Breast epithelium (tissue), 4 donors: Measurements from ENCODE around the gene SMURF1. TPM values are rescaled to one million over a fixed set of nuclear protein-coding genes. Genes with fewer than 3 reads are reported as not detected.
A peak's percentile ranks its signal among the peaks of the same experiment; 100 is the strongest.

Source experiments
- DNase-seq, 2 donors: peaks; one replicate each; pipeline ENCODE4 v3.0.0-alpha.2; 2019; ENCODE audit warnings: low spot score in 2 of 2
- H3K27ac ChIP-seq, 2 donors: fragments of 200-600 bp; sonication (generic) in 1 of 2; one replicate each; pipeline ENCODE4 v1.5.1; 2016 to 2019; ENCODE audit warnings: mild to moderate bottlenecking in 1 of 2
- H3K27me3 ChIP-seq, 2 donors: fragments of 200-600 bp; sonication (generic) in 1 of 2; one replicate each; pipeline versions ENCODE4 v1.5.1 to v1.6.0; 2017 to 2019; ENCODE audit warnings: control low read depth in 1 of 2, mild to moderate bottlenecking in 1 of 2
- H3K36me3 ChIP-seq: fragments of 200-600 bp; one replicate; pipeline ENCODE4 v1.5.1; 2019
- H3K4me1 ChIP-seq, 2 donors: fragments of 200-600 bp; sonication (generic); one replicate each; pipeline ENCODE4 v1.5.1; 2016 to 2019; ENCODE audit warnings: control low read depth in 1 of 2
- H3K4me3 ChIP-seq, 3 donors: fragments of 200-600 bp; sonication (generic); 1 replicate in 2 of 3; 2 replicates in 1 of 3; pipeline ENCODE4 v1.5.1; 2016 to 2019; ENCODE audit warnings: mild to moderate bottlenecking in 3 of 3, moderate library complexity in 2 of 3
- H3K9me3 ChIP-seq, 2 donors: fragments of 200-600 bp; sonication (generic) in 1 of 2; one replicate each; pipeline ENCODE4 v1.5.1; 2016 to 2019; ENCODE audit warnings: control low read depth in 1 of 2
- CTCF ChIP-seq, 3 donors: fragments of 450-650 bp; IDR thresholded peaks; one replicate each; pipeline ENCODE4 v1.5.1; 2016 to 2017; ENCODE audit warnings: antibody characterized with exemption in 3 of 3, mild to moderate bottlenecking in 3 of 3, moderate library complexity in 3 of 3
- POLR2A ChIP-seq: fragments of 450-650 bp; IDR thresholded peaks from one replicate; pipeline ENCODE4 v1.6.1; 2016; ENCODE audit warnings: antibody characterized with exemption, mild to moderate bottlenecking, moderate library complexity
- POLR2AphosphoS5 ChIP-seq, 3 donors: sonication (generic); formaldehyde crosslinking; IDR thresholded peaks; one replicate each; pipeline ENCODE4 v1.6.1; 2017; ENCODE audit warnings: antibody characterized with exemption in 3 of 3
- intact Hi-C: fragments of 100-400 bp; cut with DNase I; formaldehyde crosslinking; loops from one replicate; pipeline ENCODE4 v1.15.1; 2023; ENCODE audit warnings: low total_unique reads
- total RNA-seq, 3 donors: library from RNA; depleted of rRNA; stranded (reverse); fragments of >200 nt; gene quantifications; one replicate each; pipeline ENCODE4 v1.1.0, GENCODE V29; 2016

The SMURF1 gene
- total RNA-seq, 3 donors from 2014 or later, result 20.2 to 28.7 (median 25.9) TPM

DNA sequence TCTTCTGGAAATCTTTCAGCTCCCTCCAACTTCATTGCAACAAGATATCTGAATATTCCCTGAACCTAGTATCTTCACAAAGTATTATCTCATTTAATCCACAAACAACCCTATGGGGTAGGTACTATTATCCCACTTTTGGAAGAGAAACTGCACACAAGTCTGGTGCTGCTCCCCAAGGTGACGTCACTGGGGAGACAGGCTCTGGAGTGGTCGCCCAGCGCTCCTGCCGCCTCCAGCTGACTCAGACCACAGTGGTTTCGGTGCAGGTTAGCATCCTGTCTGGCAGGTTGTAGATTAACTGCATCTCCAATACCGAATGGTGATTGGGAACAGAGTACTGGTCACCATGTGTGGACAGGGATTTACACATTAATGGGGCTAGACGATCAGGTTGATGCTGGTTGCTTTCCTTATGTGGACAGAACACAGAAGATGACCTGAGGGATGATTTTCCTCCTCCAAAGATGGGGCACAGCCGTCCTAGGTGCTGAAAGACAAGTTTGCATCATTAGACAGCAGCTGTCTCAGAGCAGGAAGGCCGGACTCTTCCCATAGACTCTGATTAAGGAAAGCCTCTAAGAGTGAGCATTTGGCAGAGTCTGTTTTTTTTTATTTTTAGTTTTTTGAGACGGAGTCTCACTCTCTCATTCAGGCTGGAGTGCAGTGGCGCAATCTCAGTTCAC is 137.0 kb downstream of the SMURF1 start:
- no peaks in the 10 kb centered on the region for H3K9me3 ChIP-seq
- H3K4me1 ChIP-seq, result no peaks in the 10 kb centered on the region
- TF ChIP-seq POLR2AphosphoS5 (IDR thresholded peaks at IDR 0.05), result no peak
- no peak for TF ChIP-seq POLR2A
- no peak for TF ChIP-seq CTCF (IDR thresholded peaks at IDR 0.05)
- H3K27ac ChIP-seq, result no peak overlapping the region
- intact Hi-C loops, result no loop called here
- H3K4me3 ChIP-seq, result no peak overlapping the region
- no peaks in the 10 kb centered on the region for H3K27me3 ChIP-seq
- H3K36me3 ChIP-seq, result peaks cover 15% of the 10 kb centered on the region
- DNase-seq, result peak in 1 of 2 donors; percentile 11

- DNase-seq, result peak in 1 of 2 donors; percentile 13
- no peaks in the 10 kb centered on the region for H3K27me3 ChIP-seq
- TF ChIP-seq CTCF (IDR thresholded peaks at IDR 0.05), result no peak
- TF ChIP-seq POLR2A, result no peak
- TF ChIP-seq POLR2AphosphoS5 (IDR thresholded peaks at IDR 0.05), result no peak
- intact Hi-C loops, result no loop called here
- no peaks in the 10 kb centered on the region for H3K9me3 ChIP-seq
- H3K36me3 ChIP-seq, result peaks cover 4% of the 10 kb centered on the region
- H3K27ac ChIP-seq, result no peak overlapping the region
- H3K4me1 ChIP-seq, result peaks cover 0 to 5% of the 10 kb centered on the region in 2 donors
- H3K4me3 ChIP-seq, result no peak overlapping the region
Measured at GRCh38 chr7:99005776-99006175, 138.1 kb downstream of the SMURF1 start.

DNA sequence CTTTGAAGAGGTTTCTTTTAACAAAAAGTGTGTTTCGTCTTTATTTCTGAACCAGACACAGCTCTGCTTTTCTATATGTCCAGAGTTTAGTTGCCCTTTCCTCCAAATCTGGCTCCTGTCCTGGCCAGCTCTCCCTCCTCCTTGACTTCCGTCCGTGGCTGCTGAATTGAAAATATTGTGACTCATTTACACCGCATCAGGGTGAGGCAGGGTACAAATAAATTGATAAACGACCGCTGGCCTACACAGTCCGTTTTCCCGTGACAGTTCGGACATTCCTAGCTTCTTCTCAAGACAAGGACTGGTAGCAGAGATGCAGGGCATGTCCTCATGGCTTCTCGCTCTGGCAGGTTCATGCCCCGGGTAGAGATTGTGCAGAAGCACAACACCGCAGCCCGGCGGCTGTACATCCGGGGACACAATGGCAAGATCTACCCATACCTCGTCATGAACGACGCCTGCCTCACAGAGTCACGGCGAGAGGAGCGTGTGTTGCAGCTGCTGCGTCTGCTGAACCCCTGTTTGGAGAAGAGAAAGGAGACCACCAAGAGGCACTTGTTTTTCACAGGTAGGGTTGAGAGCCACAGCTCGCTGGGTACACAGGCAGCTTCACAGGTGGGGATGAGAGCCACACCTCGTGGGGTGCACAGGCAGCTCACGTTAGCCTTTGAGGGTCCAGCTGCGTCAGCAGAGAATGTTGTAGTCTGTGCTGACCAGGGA is 139.0 kb downstream of the SMURF1 start:
- no peaks in the 10 kb centered on the region for H3K36me3 ChIP-seq

DNA sequence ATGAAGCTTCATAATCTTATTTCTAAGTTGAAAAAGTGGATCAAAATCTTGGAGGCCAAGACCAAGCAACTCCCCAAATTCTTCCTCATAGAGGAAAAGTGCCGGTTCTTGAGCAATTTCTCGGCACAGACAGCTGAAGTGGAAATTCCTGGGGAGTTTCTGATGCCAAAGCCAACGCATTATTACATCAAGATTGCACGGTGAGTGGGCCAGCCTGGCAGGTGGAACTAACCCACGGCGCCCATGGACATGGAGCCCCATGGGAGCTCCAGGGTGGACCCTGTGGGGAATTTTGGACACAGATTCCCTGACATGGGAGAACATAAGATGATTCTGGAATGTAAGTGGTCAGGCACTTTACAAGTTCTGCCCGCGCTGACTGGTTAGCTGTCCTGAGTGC is 139.7 kb downstream of the SMURF1 start:
- TF ChIP-seq POLR2A (no peak), CTCF (IDR thresholded peaks at IDR 0.05) (no peak), POLR2AphosphoS5 (IDR thresholded peaks at IDR 0.05) (no peak)
- no peaks in the 10 kb centered on the region for H3K9me3 ChIP-seq
- peak in 1 of 2 donors; percentile 13 for DNase-seq
- H3K27ac ChIP-seq, result no peak overlapping the region
- no peak overlapping the region for H3K4me3 ChIP-seq
- no peaks in the 10 kb centered on the region for H3K36me3 ChIP-seq
- intact Hi-C loops, result no loop called here
- no peaks in the 10 kb centered on the region for H3K27me3 ChIP-seq
- H3K4me1 ChIP-seq, result peaks cover 0 to 6% of the 10 kb centered on the region in 2 donors

More for the DNA sequence above, 139.0 kb downstream of the SMURF1 start:
- H3K27me3 ChIP-seq, result no peaks in the 10 kb centered on the region
- TF ChIP-seq POLR2AphosphoS5 (IDR thresholded peaks at IDR 0.05) (no peak), CTCF (IDR thresholded peaks at IDR 0.05) (no peak), POLR2A (no peak)
- H3K27ac ChIP-seq, result no peak overlapping the region
- peaks cover 0 to 6% of the 10 kb centered on the region in 2 donors for H3K4me1 ChIP-seq
- intact Hi-C loops, result no loop called here
- no peak for DNase-seq
- H3K9me3 ChIP-seq, result no peaks in the 10 kb centered on the region
- H3K4me3 ChIP-seq, result no peak overlapping the region

DNA sequence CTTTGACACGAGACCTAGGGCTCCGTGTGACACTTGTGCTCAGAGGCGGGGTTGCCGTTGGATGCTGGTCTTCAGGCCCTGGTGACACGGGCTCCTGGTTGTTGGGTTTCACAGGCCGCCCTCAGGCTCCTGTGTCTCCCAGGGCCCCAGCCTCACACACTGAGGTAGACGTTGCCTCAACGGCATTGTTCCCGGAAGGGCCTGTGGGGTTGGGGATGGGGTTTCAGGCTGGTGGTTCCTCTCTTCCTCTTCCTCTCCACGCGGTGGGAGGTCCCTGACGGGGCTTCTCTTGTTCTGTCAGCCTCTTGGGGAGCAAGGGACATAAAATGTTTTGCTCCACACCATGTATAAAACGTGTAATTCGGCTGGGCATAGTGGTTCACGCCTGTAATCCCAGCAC is 140.5 kb downstream of the SMURF1 start:
- DNase-seq, result peak in 1 of 2 donors; percentile 13
- Histone ChIP-seq H3K4me3 (no peak overlapping the region), H3K27ac (no peak overlapping the region), H3K27me3 (no peaks in the 10 kb centered on the region), H3K4me1 (peaks cover 0 to 6% of the 10 kb centered on the region in 2 donors), H3K36me3 (peaks cover 5% of the 10 kb centered on the region), H3K9me3 (no peaks in the 10 kb centered on the region)
- intact Hi-C loops, result no loop called here
- TF ChIP-seq POLR2A (no peak), POLR2AphosphoS5 (IDR thresholded peaks at IDR 0.05) (no peak), CTCF (IDR thresholded peaks at IDR 0.05) (no peak)
